Fibroblast of mammary gland (primary cell): Measurements from ENCODE around the gene KIAA0232.
"Not testable (repeated sequence)": the region's sequence is repeated elsewhere in the genome, so short reads cannot be mapped to it uniquely, and the experiment has no call there.

Experiments
- DNase-seq: peaks from one replicate; pipeline ENCODE4 v3.0.0-alpha.2; 2010; ENCODE audit warnings: low read depth
- H3K4me3 ChIP-seq: 2 replicates; pipeline ENCODE4 v1.5.1; 2011; ENCODE audit warnings: low read depth, mild to moderate bottlenecking, low read length, moderate library complexity; ENCODE audit not compliant: control insufficient read depth
- TF ChIP-seq, protein P1 (sequence below): conservative IDR thresholded peaks from 2 replicates; pipeline ENCODE4 v1.5.1; 2011; ENCODE audit warnings: low read depth, low read length, inconsistent platforms; ENCODE audit not compliant: control insufficient read depth, insufficient read depth

The KIAA0232 gene

DNA sequence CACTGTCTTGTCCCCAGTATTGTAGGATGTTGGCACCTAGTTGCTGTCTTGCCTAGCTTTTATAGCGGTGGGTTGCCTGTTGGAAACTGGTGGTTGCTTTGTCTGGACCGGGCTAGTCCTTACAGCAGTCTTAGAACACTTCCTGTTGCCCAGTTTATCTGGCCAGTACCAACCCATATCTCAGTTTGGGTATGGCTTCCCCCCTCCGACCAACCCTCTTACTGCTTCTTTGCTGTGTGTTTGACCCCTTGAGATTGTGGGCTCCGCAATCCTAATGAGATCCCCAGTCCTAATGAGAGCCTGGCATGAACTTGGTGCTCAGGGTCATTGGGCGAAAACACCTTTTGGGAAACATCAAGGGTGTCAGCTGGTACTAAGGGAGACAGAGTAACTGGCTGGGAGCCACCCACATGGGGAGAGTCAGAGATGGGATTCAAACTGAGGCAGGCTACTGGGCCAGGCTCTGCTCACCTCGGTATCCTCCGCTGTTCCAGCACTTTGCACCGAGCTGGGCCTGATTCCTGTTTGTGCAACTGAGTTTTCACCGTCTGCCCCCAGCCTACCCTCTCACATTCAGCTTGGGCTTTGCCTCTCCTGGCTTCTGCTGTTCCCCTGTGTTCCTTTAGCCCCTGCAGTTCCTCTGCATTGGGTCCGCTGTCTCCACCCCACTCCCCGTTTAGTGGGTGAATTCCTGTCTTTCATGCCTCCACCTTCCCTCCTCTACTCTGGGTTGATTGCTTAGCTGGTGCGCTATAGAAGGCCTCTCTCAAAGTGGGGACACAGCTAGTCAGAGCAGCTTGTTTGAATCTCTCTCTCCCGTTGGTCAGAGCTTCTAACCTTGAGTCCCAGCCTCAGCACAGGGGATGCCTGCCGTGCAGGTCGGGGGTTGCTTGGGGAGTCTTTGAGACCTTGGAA, 128.7 kb downstream of the KIAA0232 start:
- TF ChIP-seq, protein P1, sequence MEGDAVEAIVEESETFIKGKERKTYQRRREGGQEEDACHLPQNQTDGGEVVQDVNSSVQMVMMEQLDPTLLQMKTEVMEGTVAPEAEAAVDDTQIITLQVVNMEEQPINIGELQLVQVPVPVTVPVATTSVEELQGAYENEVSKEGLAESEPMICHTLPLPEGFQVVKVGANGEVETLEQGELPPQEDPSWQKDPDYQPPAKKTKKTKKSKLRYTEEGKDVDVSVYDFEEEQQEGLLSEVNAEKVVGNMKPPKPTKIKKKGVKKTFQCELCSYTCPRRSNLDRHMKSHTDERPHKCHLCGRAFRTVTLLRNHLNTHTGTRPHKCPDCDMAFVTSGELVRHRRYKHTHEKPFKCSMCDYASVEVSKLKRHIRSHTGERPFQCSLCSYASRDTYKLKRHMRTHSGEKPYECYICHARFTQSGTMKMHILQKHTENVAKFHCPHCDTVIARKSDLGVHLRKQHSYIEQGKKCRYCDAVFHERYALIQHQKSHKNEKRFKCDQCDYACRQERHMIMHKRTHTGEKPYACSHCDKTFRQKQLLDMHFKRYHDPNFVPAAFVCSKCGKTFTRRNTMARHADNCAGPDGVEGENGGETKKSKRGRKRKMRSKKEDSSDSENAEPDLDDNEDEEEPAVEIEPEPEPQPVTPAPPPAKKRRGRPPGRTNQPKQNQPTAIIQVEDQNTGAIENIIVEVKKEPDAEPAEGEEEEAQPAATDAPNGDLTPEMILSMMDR, result no peak
- DNase-seq, result no peak

DNA sequence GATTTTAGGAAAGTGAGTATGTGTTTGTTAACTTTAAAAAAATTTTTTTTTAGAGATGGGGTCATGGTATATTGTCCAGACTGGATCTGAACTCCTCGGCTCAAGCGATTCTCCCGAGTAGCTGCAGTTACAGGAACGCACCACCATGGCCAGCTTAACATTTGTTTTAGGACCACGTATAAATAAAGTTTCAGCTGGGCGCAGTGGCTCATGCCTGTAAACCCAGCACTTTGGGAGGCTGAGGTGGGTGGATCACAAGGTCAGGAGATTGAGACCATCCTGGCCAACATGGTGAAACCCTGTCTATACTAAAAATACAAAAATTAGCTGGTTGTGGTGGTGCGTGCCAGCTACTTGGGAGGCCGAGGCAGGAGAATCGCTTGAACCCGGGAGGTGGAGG, 129.4 kb downstream of the KIAA0232 start:
- H3K4me3 ChIP-seq, DNase-seq: not testable (repeated sequence)

More for the DNA sequence above, 128.7 kb downstream of the KIAA0232 start:
- no peak overlapping the region for H3K4me3 ChIP-seq

DNA sequence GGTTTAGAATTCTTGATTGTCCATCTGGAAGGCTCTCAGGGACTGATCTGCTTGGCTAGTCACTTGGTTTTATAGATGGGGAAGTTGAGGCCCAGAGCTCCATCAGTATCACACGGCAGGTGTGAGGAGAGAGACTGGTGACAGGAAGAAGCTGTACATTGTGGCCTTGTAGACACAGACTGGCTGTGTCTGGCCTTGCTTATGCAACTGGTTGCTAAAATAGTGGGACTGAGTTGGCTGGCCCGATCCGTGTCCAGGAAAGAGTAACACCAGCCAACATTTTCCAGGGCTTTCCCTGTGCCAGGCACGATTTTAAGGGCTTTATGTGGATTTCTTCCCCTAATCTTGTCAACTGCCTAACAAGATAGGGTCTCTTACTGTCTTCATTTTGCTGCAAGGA, 129.9 kb downstream of the KIAA0232 start:
- TF ChIP-seq, protein P1, result no peak

DNA sequence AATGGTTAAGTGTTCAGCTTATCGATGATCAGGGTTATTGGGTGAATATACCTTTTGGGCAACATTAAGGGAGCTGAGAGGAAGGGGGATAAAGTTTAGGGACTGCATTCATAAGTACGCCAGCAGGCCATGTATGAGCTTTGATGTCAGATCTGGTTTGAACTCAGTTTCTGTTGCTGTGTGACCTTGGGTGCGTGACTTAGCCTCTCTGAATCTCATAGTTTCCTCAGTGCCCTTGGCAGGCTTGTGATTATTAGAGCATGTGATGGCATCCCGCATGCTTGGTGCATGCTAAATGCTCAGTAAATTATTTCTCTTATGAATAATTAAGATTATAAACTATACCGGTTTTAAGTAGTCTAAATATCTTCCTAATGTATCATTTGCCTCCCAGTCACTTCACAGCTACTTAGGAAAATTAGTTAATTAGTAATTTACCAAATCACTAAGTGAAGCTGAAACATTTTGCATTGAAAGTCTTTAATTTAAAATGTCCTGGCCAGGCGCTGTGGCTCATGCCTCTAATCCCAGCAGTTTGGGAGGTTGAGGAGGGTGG, 130.9 kb downstream of the KIAA0232 start:
- TF ChIP-seq, protein P1, result no peak
- H3K4me3 ChIP-seq, result no peak overlapping the region
- DNase-seq, result no peak

More for the DNA sequence above, 129.9 kb downstream of the KIAA0232 start:
- no peak for DNase-seq
- no peak overlapping the region for H3K4me3 ChIP-seq

DNA sequence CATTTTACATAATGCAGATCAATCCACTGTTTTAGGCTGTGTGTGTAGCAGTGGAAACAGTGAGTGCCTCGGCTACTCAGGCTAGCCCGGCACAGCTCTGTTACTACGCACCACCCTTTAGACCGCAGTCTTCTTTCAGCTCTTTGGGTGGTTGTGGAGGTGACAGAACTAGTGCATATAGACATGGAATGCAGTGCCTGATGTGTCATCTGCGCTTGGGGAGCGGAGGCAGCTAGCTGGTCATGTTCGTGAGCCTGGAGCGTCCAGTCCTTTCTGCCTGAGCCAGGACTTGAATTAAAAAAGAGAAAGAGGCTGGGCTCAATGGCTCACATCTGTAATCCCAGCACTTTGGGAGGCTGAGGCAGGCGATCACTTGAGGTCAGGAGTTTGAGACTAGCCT, 131.9 kb downstream of the KIAA0232 start:
- TF ChIP-seq, protein P1, result no peak
- no peak for DNase-seq
- H3K4me3 ChIP-seq, result no peak overlapping the region

DNA sequence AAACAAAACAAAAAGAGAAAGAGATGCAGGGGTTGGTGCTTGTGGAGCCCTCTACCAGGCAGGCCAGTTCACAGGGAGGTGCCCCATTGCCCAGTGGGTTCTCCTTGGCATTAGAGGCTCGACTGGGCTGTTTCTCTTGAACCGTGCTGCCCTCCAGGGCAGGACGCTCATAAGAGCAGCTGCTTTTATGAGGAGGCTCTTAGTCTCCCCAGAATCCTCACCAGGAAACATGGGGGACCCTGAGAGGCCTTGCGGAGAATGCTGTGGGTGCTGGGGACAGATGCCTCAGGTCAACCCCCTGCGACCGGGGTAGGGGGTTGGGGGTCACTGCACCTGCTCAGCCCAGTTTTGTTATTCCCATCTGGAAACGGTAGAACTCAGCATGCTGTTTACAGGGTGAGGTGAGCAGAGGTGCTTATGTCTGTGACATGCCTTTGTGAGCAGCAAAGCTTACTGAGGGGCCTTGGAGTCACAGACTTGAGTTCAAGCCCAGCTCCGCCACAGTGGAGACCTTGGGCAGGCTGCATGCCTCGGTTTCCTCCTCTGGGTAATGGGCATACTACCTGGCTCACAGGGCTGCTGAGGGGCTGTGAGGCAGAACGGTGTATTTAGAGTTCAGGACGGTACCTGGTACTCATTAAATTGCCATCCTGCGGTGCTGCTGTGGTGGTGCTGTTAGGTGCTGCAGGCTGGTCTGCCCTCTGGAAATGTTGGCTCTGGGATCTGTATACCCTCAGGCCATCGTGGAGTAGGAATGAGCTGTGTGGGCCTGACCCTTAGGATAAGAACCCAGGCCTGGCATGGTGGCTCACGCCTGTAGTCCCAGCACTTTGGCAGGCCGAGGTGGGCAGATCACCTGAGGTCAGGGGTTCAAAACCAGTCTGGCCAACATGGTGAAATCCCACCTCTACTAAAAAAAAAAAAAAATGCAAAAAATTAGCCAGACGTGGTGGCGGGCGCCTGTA, 132.8 kb downstream of the KIAA0232 start:
- DNase-seq, result no peak
- no peak overlapping the region for H3K4me3 ChIP-seq
- TF ChIP-seq, protein P1, result no peak
